H1 (cell line): ENCODE measurements around the gene CAMTA1. TPM values are rescaled to one million over a fixed set of nuclear protein-coding genes. Genes with fewer than 3 reads are reported as not detected.

Experiments used
- CTCF ChIA-PET: fragments of 300-600 bp; sonication (Branson Sonifier 250); formaldehyde crosslinking; loops from one replicate; lab custom pipeline; 2021; ENCODE audit not compliant: partially characterized antibody; lab: Charles Lee
- POLR2A ChIA-PET: fragments of 300-600 bp; sonication (Branson Sonifier 250); formaldehyde crosslinking; loops from one replicate; lab custom pipeline; 2021; ENCODE audit warnings: inconsistent platforms; ENCODE audit not compliant: partially characterized antibody; lab: Charles Lee
- DNase-seq, 2 experiments: peaks; one replicate each; pipeline versions ENCODE4 v3.0.0 to v3.0.0-alpha.2; 2010 to 2022; ENCODE audit warnings: low spot score in 2 of 2, low read depth in 1 of 2, mixed read lengths in 1 of 2
- FAIRE-seq: peaks from 2 replicates; lab custom pipeline; 2011; peaks lifted over from hg19 to GRCh38; lab: Jason Lieb, UNC
- H2AFZ ChIP-seq: 2 replicates; pipeline ENCODE4 v1.8.1; 2012; ENCODE audit warnings: low read length, inconsistent platforms
- H2AK5ac ChIP-seq: 2 replicates; pipeline ENCODE4 v1.6.1; 2013; ENCODE audit warnings: low read depth, low read length
- H2BK120ac ChIP-seq: replicated peaks from 2 replicates; pipeline ENCODE3; 2013; ENCODE audit warnings: low read depth, low read length, inconsistent platforms
- H2BK12ac ChIP-seq: 2 replicates; pipeline ENCODE4 v1.6.1; 2013; ENCODE audit warnings: low read depth, low read length
- H2BK15ac ChIP-seq: 2 replicates; pipeline ENCODE4 v1.6.1; 2013; ENCODE audit warnings: low read length
- H2BK20ac ChIP-seq: 2 replicates; pipeline ENCODE4 v1.6.1; 2013; ENCODE audit warnings: low read length
- H2BK5ac ChIP-seq: 2 replicates; pipeline ENCODE4 v1.6.1; 2013; ENCODE audit warnings: low read depth, low read length
- H3K14ac ChIP-seq: 2 replicates; pipeline ENCODE4 v1.6.1; 2013; ENCODE audit warnings: inconsistent platforms; ENCODE audit not compliant: insufficient read length
- H3K18ac ChIP-seq: 2 replicates; pipeline ENCODE4 v1.6.1; 2013; ENCODE audit warnings: low read length; ENCODE audit errors: extremely low read depth
- H3K23ac ChIP-seq: 2 replicates; pipeline ENCODE4 v1.6.1; 2013; ENCODE audit warnings: inconsistent platforms; ENCODE audit not compliant: insufficient read length
- H3K23me2 ChIP-seq: 2 replicates; pipeline ENCODE4 v1.6.1; 2013; ENCODE audit warnings: low read depth, low read length
- H3K27ac ChIP-seq: 2 replicates; pipeline ENCODE4 v1.6.1; 2011; ENCODE audit warnings: low read depth, low read length, inconsistent platforms
- H3K27me3 ChIP-seq, 4 experiments: replicated peaks in 1 of 4; 1 replicate in 1 of 4; 2 replicates in 3 of 4; pipeline versions ENCODE4 v1.6.1 to v1.8.1; 2011 to 2013; ENCODE audit warnings: low read length in 3 of 4, mild to moderate bottlenecking in 3 of 4, inconsistent platforms in 2 of 4, mixed read lengths in 2 of 4, moderate library complexity in 1 of 4; ENCODE audit not compliant: control insufficient read depth in 3 of 4, insufficient read depth in 3 of 4; ENCODE audit errors: extremely low read depth in 1 of 4
- H3K36me3 ChIP-seq, 4 experiments: 2 replicates each; pipeline versions ENCODE4 v1.6.1 to v1.8.1; 2011 to 2013; ENCODE audit warnings: mild to moderate bottlenecking in 4 of 4, low read length in 3 of 4, moderate library complexity in 2 of 4, control low read depth in 1 of 4, inconsistent platforms in 1 of 4; ENCODE audit not compliant: insufficient read depth in 4 of 4, control insufficient read depth in 2 of 4
- H3K4ac ChIP-seq: replicated peaks from 2 replicates; pipeline ENCODE3; 2013; ENCODE audit warnings: low read length, low read depth, mixed read lengths, inconsistent platforms; ENCODE audit not compliant: insufficient read length
- H3K4me1 ChIP-seq, 4 experiments: replicated peaks in 1 of 4; 1 replicate in 1 of 4; 2 replicates in 3 of 4; pipeline versions ENCODE4 v1.6.1 to v1.8.1; 2011 to 2013; ENCODE audit warnings: low read length in 3 of 4, inconsistent platforms in 2 of 4, mixed read lengths in 1 of 4; ENCODE audit not compliant: insufficient read depth in 4 of 4, control insufficient read depth in 3 of 4
- H3K4me2 ChIP-seq, 2 experiments: 2 replicates each; pipeline versions ENCODE4 v1.6.1 to v1.8.1; 2011 to 2013; ENCODE audit warnings: low read depth in 2 of 2, low read length in 2 of 2, control low read depth in 1 of 2, inconsistent platforms in 1 of 2, mild to moderate bottlenecking in 1 of 2; ENCODE audit not compliant: insufficient read depth in 1 of 2
- H3K4me3 ChIP-seq, 4 experiments: fragments of 200-600, 300-600 bp in 1 of 4; sonication (generic), shearing (Covaris generic), sonication (Bioruptor Twin) in 1 of 4; 2 replicates each; pipeline versions ENCODE4 v1.5.1 to v1.8.1; 2011 to 2016; ENCODE audit warnings: low read length in 4 of 4, low read depth in 3 of 4, control low read depth in 2 of 4, inconsistent platforms in 2 of 4, mild to moderate bottlenecking in 2 of 4, mixed read lengths in 1 of 4, moderate library complexity in 1 of 4; ENCODE audit not compliant: insufficient read depth in 2 of 4; ENCODE audit errors: extremely low read depth in 1 of 4
- H3K56ac ChIP-seq: replicated peaks from 2 replicates; pipeline ENCODE3; 2013; ENCODE audit warnings: low read depth, mild to moderate bottlenecking, mixed read lengths, low read length, inconsistent platforms; ENCODE audit not compliant: insufficient read length
- H3K79me1 ChIP-seq: 2 replicates; pipeline ENCODE4 v1.6.1; 2013; ENCODE audit warnings: low read depth, low read length, control low read depth
- H3K79me2 ChIP-seq, 2 experiments: 2 replicates each; pipeline versions ENCODE4 v1.6.1 to v1.8.1; 2012 to 2013; ENCODE audit warnings: low read length in 2 of 2, mild to moderate bottlenecking in 2 of 2, inconsistent platforms in 1 of 2; ENCODE audit not compliant: insufficient read depth in 2 of 2, control insufficient read depth in 1 of 2
- H3K9ac ChIP-seq, 4 experiments: replicated peaks in 1 of 4; 1 replicate in 1 of 4; 2 replicates in 3 of 4; pipeline versions ENCODE4 v1.6.1 to v1.8.1; 2011 to 2013; ENCODE audit warnings: low read depth in 3 of 4, low read length in 3 of 4, control low read depth in 2 of 4, mild to moderate bottlenecking in 2 of 4, moderate library complexity in 2 of 4, inconsistent platforms in 1 of 4; ENCODE audit errors: extremely low read depth in 1 of 4
- H3K9me3 ChIP-seq, 2 experiments: 2 replicates each; pipeline versions ENCODE4 v1.6.1 to v1.8.1; 2012 to 2013; ENCODE audit warnings: mild to moderate bottlenecking in 2 of 2, moderate library complexity in 2 of 2, control low read depth in 1 of 2, inconsistent platforms in 1 of 2, low read depth in 1 of 2, low read length in 1 of 2, mixed read lengths in 1 of 2; ENCODE audit not compliant: insufficient read depth in 2 of 2
- H4K20me1 ChIP-seq, 2 experiments: replicated peaks in 1 of 2; 2 replicates each; pipeline versions ENCODE3 to v1.8.1; 2011 to 2013; ENCODE audit warnings: inconsistent platforms in 2 of 2, low read length in 2 of 2, mild to moderate bottlenecking in 1 of 2; ENCODE audit not compliant: insufficient read depth in 2 of 2, control insufficient read depth in 1 of 2
- H4K5ac ChIP-seq: 2 replicates; pipeline ENCODE4 v1.6.1; 2013; ENCODE audit warnings: low read length, low read depth, mixed read lengths, inconsistent platforms; ENCODE audit not compliant: insufficient read length
- H4K8ac ChIP-seq: 2 replicates; pipeline ENCODE4 v1.8.0; 2013; ENCODE audit warnings: mild to moderate bottlenecking, moderate library complexity, low read length, inconsistent platforms; ENCODE audit not compliant: insufficient read depth; ENCODE audit errors: extremely low read depth
- H4K91ac ChIP-seq: replicated peaks from 2 replicates; pipeline ENCODE3; 2013; ENCODE audit warnings: low read length, mixed read lengths, inconsistent platforms; ENCODE audit not compliant: insufficient read length
- CHD2 ChIP-seq: IDR thresholded peaks from 2 replicates; pipeline ENCODE4 v1.6.1; 2012; ENCODE audit warnings: low read length, improper control_type of control experiment
- EGR1 ChIP-seq: IDR thresholded peaks from 2 replicates; pipeline ENCODE4 v1.6.1; 2011; ENCODE audit warnings: low read depth, low read length, borderline replicate concordance
- KDM1A ChIP-seq: fragments of 200-600, 300-600 bp; sonication (generic); IDR thresholded peaks from 2 replicates; pipeline ENCODE4 v1.7.1; 2016; ENCODE audit warnings: mild to moderate bottlenecking, low read length, borderline replicate concordance
- KDM5A ChIP-seq: fragments of 200-600 bp; IDR thresholded peaks from 2 replicates; pipeline ENCODE4 v1.7.1; 2012; ENCODE audit warnings: mild to moderate bottlenecking, low read length, inconsistent platforms, mixed read lengths
- PHF8 ChIP-seq: fragments of 200-600 bp; sonication (generic); conservative IDR thresholded peaks from 2 replicates; pipeline ENCODE4 v1.7.1; 2012; ENCODE audit warnings: low read depth, mild to moderate bottlenecking, inconsistent platforms, low read length, moderate library complexity
- POLR2A ChIP-seq, 2 experiments: IDR thresholded peaks; 1 replicate in 1 of 2; 2 replicates in 1 of 2; pipeline ENCODE4 v1.6.1; 2011; ENCODE audit warnings: low read depth in 2 of 2, low read length in 2 of 2, mild to moderate bottlenecking in 2 of 2; ENCODE audit errors: control extremely low read depth in 1 of 2
- POLR2AphosphoS5 ChIP-seq: IDR thresholded peaks from 2 replicates; pipeline ENCODE4 v1.6.1; 2011; ENCODE audit warnings: low read depth, low read length
- SAP30 ChIP-seq: fragments of 300-600 bp; sonication (generic); IDR thresholded peaks from 2 replicates; pipeline ENCODE4 v1.7.1; 2012; ENCODE audit warnings: low read length, moderate library complexity, mild to moderate bottlenecking, inconsistent platforms; ENCODE audit not compliant: insufficient read depth, insufficient replicate concordance
- SRF ChIP-seq: IDR thresholded peaks from 2 replicates; pipeline ENCODE4 v1.6.1; 2011; ENCODE audit warnings: mild to moderate bottlenecking, low read depth, low read length, moderate library complexity
- SUZ12 ChIP-seq: fragments of 200-600 bp; sonication (generic); IDR thresholded peaks from 2 replicates; pipeline ENCODE4 v1.6.1; 2012; ENCODE audit warnings: mild to moderate bottlenecking, inconsistent platforms, low read length, moderate library complexity, mixed read lengths
- TEAD4 ChIP-seq: IDR thresholded peaks from 2 replicates; pipeline ENCODE4 v1.6.1; 2012; ENCODE audit warnings: low read depth, low read length, inconsistent platforms, mixed read lengths
- WGBS, 2 experiments: shearing (Covaris generic) in 1 of 2; methylation state at CpG; one replicate each; pipeline versions ENCODE4 v1.1.6 to v1.1.7; 2013 to 2015; ENCODE audit warnings: low lambda C conversion rate in 2 of 2, mixed read lengths in 2 of 2, inconsistent platforms in 1 of 2, low coverage in 1 of 2, missing lambda C conversion rate in 1 of 2; ENCODE audit not compliant: insufficient replicate concordance in 2 of 2, insufficient coverage in 1 of 2, insufficient read length in 1 of 2; ENCODE audit errors: extremely low coverage in 1 of 2, missing lambda C conversion rate in 1 of 2; 5-methylcytosine and 5-hydroxymethylcytosine counted together
- polyA plus RNA-seq, 7 experiments: library from polyadenylated mRNA; depleted of rRNA in 3 of 7; stranded (reverse) in 5 of 7; unstranded in 2 of 7; fragments of >200 nt in 5 of 7; fragments of 200-250 nt in 2 of 7; gene quantifications; 1 replicate in 5 of 7; 2 replicates in 1 of 7; 4 replicates in 1 of 7; pipeline versions ENCODE4 v1.2.1 to v1.2.3, GENCODE V29; 2011 to 2013; ENCODE audit warnings: missing spikeins in 2 of 7, mixed read lengths in 2 of 7
- total RNA-seq: library from RNA; stranded (reverse); fragmentation: NEBNext Ultra II Directional; extraction: Animal tissue kit (Norgen Biotek cat#: 25700); gene quantifications from 2 replicates; pipeline ENCODE4 v1.2.1, GENCODE V29; 2021

The CAMTA1 gene
- total and polyA plus RNA-seq, 2 of the 8 experiments (the other 6 are each of a cell fraction or from before 2014, with no cell fraction given): 65.0 to 119 TPM

GRCh38 chr1:7562729-7563605 lies 777.7 kb downstream of the CAMTA1 start:
- Histone ChIP-seq H3K14ac (no peak overlapping the region), H2BK120ac (no peak overlapping the region), H2BK20ac (no peak overlapping the region), H2AFZ (no peak overlapping the region), H3K4me2 (no peak overlapping the region), H3K56ac (no peak overlapping the region), H3K23me2 (peaks cover 2% of the 10 kb centered on the region; the same call in 1 of the 2 replicates), H3K4me1 (peaks cover 0 to 1% (median 0%) of the 10 kb centered on the region in 4 experiments; a peak in 3 of 7 replicates), H4K91ac (no peak overlapping the region), H3K23ac (no peak overlapping the region), H3K9me3 (peaks cover 0 to 2% of the 10 kb centered on the region in 2 experiments; a peak in 1 of 4 replicates), H4K20me1 (peaks cover 0 to 1% of the 10 kb centered on the region in 2 experiments), H4K5ac (no peak overlapping the region), H2AK5ac (no peak overlapping the region), H4K8ac (no peak overlapping the region), H3K4ac (no peak overlapping the region), H3K36me3 (no peaks in the 10 kb centered on the region), H3K4me3 (no peak overlapping the region), H3K9ac (no peak overlapping the region; a peak in 1 of 7 replicates), H3K18ac (no peak overlapping the region), H3K79me2 (no peaks in the 10 kb centered on the region), H3K27ac (no peak overlapping the region), H3K79me1 (no peaks in the 10 kb centered on the region), H2BK5ac (no peak overlapping the region), H2BK15ac (no peak overlapping the region), H2BK12ac (no peak overlapping the region), H3K27me3 (no peaks in the 10 kb centered on the region; a peak in 2 of 7 replicates)
- 88% methylated on average over 21 of the region's 21 CpGs; no CpG with 5 or more reads in 1 of the 2 experiments for WGBS, 2 experiments
- POLR2A ChIA-PET: no interaction called here
- DNase-seq (no peak), FAIRE-seq (no peak)
- CTCF ChIA-PET: interaction anchor here (1.2 to 6.6 kb wide), 9 partner anchors 10 to 90 kb away, joined by 3 to 42 read pairs (median 6); no protein-coding TSS in a partner anchor
- no peak for TF ChIP-seq CHD2
- TF ChIP-seq PHF8: no peak
- no peak for TF ChIP-seq SAP30
- TF ChIP-seq SRF: no peak
- no peak for TF ChIP-seq EGR1
- no peak for TF ChIP-seq KDM5A
- TF ChIP-seq POLR2AphosphoS5: no peak
- TF ChIP-seq KDM1A: no peak
- no peak for TF ChIP-seq POLR2A (IDR thresholded peaks at IDR 0.05; ENCODE audit: control extremely low read depth in 1 of 2, low read depth in 2 of 2, low read length in 2 of 2)
- TF ChIP-seq SUZ12: no peak
- TF ChIP-seq TEAD4: no peak
